NCI-H2081 (cell line): ENCODE results near the gene HLA-F.

Experiments
- DNase-seq, 2 experiments: peaks; one replicate each; lab custom pipeline; 2025; lab: John Stamatoyannopoulos, UW

The HLA-F gene

DNA sequence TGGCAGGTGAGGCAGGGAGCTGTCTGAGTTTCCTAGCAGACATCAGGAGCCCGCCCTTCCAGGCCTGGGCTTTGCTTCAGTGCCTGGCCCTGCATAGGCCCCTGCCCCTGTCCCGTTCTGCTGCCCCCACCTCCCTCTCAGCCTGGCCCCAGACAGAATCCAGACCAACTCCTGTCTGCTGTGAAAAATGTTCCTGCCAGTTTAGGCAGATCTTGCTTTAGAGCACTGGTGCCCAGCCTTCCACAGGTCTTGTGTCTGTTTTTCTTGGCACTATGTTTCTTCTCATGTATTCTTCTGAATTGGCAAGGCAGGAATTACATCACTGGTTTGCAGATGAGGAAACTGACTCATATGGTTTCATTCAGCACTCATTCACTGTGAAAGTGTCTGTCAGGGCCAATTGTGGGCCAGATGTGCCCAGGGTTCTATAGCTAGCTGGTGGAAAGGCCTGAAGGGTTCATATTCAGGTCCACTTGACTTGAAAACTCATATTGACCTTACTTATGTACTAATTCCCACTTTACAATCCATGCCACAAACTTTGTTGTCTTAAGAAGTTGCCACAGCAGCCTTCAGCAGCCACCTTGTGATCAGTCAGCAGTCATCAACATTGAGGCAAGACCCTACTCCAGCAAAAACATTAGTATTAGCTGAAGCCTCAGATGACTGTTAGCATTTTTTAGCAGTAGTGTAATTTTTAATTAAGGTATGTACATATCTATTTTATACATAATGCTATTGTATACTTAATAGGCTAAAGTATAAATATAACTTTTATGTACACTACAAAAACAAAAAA, 40.5 kb downstream of the HLA-F start:
- DNase-seq: no peak

DNA sequence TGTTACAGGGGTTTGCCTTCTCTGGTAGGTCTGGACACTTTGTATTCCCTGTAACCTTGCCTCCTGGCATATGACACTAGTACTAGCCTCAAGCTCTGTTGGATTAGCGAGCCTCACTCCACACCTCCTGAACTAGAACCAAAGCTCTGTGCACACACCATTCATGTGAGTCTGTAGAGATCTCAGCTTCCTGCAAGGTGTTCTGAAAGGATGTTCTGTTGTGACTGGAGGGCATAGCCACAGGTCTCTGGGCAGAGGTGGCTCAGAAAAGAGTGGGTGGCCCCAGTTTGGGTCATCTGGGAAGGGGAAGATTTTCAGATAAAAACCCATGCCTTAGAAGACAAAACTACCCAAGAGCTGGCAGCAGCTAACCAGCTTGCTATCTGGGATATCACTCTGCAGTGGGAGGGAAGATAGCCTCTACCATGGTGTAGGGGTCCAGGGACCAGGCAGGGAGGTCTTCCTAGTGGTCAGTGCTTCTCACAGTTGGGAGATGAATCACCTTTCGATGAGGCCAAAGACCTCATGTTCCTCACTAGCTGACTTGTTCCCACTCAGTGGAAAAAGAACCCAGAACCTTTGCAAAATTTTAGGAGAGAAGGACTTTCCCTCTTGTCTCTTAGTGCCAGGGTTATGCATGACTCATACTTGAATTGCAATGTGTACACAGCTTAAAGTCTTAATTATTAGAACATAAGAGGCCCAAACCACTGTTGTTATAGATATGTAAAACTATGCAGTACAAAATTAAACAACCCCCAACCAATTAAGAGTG, 41.4 kb downstream of the HLA-F start:
- DNase-seq: no peak

DNA sequence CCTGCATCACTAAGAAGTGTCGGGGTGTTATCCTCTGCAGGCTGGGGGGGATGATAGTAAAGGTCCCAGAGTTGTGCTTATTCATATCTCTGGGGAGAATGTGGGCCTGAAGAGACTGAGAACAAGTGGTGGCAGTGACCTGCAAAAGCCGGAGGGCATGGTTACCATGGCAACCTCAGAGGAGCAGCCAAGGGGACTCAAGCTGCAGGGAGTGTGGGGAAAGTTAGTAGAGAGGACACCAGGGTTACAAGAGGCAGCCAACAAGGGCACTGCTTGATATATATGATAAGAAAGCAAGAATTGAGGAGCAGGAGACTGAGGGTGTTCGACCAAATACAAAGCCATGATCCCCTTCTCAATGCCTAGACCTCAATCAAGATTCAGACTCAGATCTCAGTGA, 46.1 kb downstream of the HLA-F start:
- DNase-seq: no peak

DNA sequence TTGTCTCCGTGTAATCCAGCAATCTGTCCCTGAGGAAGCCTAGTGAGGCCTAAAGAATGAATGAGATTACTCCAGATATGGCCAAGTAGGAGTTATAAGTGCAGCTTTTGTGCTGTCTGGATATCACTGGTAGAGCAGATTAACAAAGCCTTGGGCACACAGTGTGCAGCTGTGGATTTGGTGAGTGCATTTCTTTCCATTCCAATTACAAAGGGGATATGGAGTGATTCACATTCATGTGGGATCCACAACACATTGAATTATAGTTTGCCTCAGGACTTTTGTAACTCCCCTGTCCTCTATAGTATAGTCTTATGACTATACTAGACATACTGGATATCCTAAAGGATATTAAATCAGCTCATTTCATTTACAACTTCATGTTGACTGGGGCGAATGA, 47.1 kb downstream of the HLA-F start:
- DNase-seq: no peak

DNA sequence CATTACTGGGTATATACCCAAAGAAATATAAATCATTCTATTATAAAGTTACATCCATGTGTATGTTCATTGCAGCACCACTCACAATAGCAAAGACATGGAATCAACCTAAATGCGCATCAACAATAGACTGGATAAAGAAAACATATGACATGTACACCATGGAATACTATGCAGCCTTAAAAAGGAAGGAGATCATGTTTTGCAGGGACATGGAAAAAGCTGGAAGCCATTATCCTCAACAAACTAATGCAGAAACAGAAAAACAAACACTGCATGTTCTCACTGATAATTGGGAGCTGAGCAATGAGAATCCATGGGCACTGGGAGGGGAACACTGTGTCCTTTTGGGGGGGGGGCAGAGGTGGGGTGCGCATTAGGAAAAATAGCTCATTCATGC, 53.5 kb downstream of the HLA-F start:
- DNase-seq: no peak
